Esophagus squamous epithelium (tissue), 5 donors: Measurements from ENCODE around the gene NCBP3. TPM values are rescaled to one million over a fixed set of nuclear protein-coding genes. Genes with fewer than 3 reads are reported as not detected.

Source experiments
- DNase-seq: peaks from one replicate; lab custom pipeline; 2025; lab: John Stamatoyannopoulos, UW
- H3K27ac ChIP-seq, 4 donors: fragments of 200-600 bp; sonication (generic); one replicate each; pipeline ENCODE4 v1.5.1; 2016 to 2019; ENCODE audit warnings: mild to moderate bottlenecking in 1 of 4
- H3K27me3 ChIP-seq, 4 donors: fragments of 200-600 bp; sonication (generic); 1 replicate in 3 of 4; 2 replicates in 1 of 4; pipeline versions ENCODE4 v1.5.1 to v1.6.0; 2017 to 2021; ENCODE audit warnings: antibody characterized with exemption in 1 of 4
- H3K36me3 ChIP-seq, 3 donors: fragments of 200-600 bp; sonication (generic); one replicate each; pipeline ENCODE4 v1.5.1; 2016 to 2019
- H3K4me1 ChIP-seq, 3 donors: fragments of 200-600 bp; sonication (generic); one replicate each; pipeline ENCODE4 v1.5.1; 2017 to 2019
- H3K4me3 ChIP-seq, 4 donors: fragments of 200-600 bp; sonication (generic); 1 replicate in 3 of 4; 2 replicates in 1 of 4; pipeline ENCODE4 v1.5.1; 2016 to 2019; ENCODE audit warnings: mild to moderate bottlenecking in 2 of 4, moderate library complexity in 1 of 4
- H3K9me3 ChIP-seq, 3 donors: fragments of 200-600 bp; sonication (generic); one replicate each; pipeline ENCODE4 v1.5.1; 2016 to 2019
- CTCF ChIP-seq, 6 experiments: fragments of 450-650 bp in 4 of 6; fragments of 200-600 bp in 2 of 6; sonication (generic) in 2 of 6; IDR thresholded peaks; one replicate each; pipeline ENCODE4 v1.5.1; 2016 to 2019; ENCODE audit warnings: antibody characterized with exemption in 6 of 6, mild to moderate bottlenecking in 4 of 6, moderate library complexity in 4 of 6
- POLR2A ChIP-seq, 4 donors: fragments of 450-650 bp; IDR thresholded peaks; one replicate each; pipeline ENCODE4 v1.6.1; 2017; ENCODE audit warnings: antibody characterized with exemption in 4 of 4, mild to moderate bottlenecking in 4 of 4, moderate library complexity in 3 of 4
- WGBS, 2 donors: methylation state at CpG; one replicate each; pipeline ENCODE4 v1.1.5; 2018; 5-methylcytosine and 5-hydroxymethylcytosine counted together
- intact Hi-C: fragments of 100-400 bp; cut with DNase I; formaldehyde crosslinking; loops from one replicate; pipeline ENCODE4 v1.15.0; 2022
- total RNA-seq, 4 donors: library from RNA; depleted of rRNA; stranded (reverse); fragments of >200 nt; gene quantifications; one replicate each; pipeline ENCODE4 v1.1.0, GENCODE V29; 2016
- donor health status: DM: yes; HTN: yes; CAD: no.

NCBP3 gene
- total RNA-seq, 4 donors from 2014 or later: 12.1 to 26.1 (median 17.1) TPM

- H3K9me3 ChIP-seq: no peaks in the 10 kb centered on the region
- H3K36me3 ChIP-seq: no peaks in the 10 kb centered on the region
- H3K27ac ChIP-seq: no peak overlapping the region
- intact Hi-C loops: no loop called here
- 77 to 92% methylated on average over 15 to 18 of the region's 20 CpGs for WGBS, 2 donors
- no peaks in the 10 kb centered on the region for H3K4me1 ChIP-seq
- TF ChIP-seq POLR2A (IDR thresholded peaks at IDR 0.05) (no peak), CTCF (IDR thresholded peaks at IDR 0.05) (no peak)
- peaks cover 0 to 8% (median 0%) of the 10 kb centered on the region in 4 donors for H3K27me3 ChIP-seq
- H3K4me3 ChIP-seq: no peak overlapping the region
- no peak for DNase-seq
Observed at GRCh38 chr17:3777366-3778120, 68.5 kb downstream of the NCBP3 start.

- intact Hi-C loops: no loop called here
- WGBS, 2 donors: 83 to 87% methylated on average over 2 of the region's 3 CpGs
- H3K9me3 ChIP-seq: no peaks in the 10 kb centered on the region
- H3K27ac ChIP-seq: no peak overlapping the region
- no peaks in the 10 kb centered on the region for H3K36me3 ChIP-seq
- H3K4me1 ChIP-seq: no peaks in the 10 kb centered on the region
- TF ChIP-seq POLR2A (IDR thresholded peaks at IDR 0.05): no peak
- TF ChIP-seq CTCF (IDR thresholded peaks at IDR 0.05): no peak
- H3K4me3 ChIP-seq: no peak overlapping the region
- no peak for DNase-seq
- peaks cover 0 to 14% (median 0%) of the 10 kb centered on the region in 4 donors for H3K27me3 ChIP-seq
Observed at GRCh38 chr17:3773966-3774365, 72.1 kb downstream of the NCBP3 start.

- TF ChIP-seq POLR2A (IDR thresholded peaks at IDR 0.05) (no peak), CTCF (IDR thresholded peaks at IDR 0.05) (no peak)
- H3K27ac ChIP-seq: no peak overlapping the region
- DNase-seq: no peak
- H3K9me3 ChIP-seq: no peaks in the 10 kb centered on the region
- intact Hi-C loops: no loop called here
- no peaks in the 10 kb centered on the region for H3K4me1 ChIP-seq
- no peaks in the 10 kb centered on the region for H3K36me3 ChIP-seq
- no peak overlapping the region for H3K4me3 ChIP-seq
- H3K27me3 ChIP-seq: peaks cover 0 to 14% (median 0%) of the 10 kb centered on the region in 4 donors
- 55 to 61% methylated on average over 5 of the region's 5 CpGs for whole genome bisulfite sequencing, 2 donors
Observed at GRCh38 chr17:3773511-3773910, 72.5 kb downstream of the NCBP3 start.

- Histone ChIP-seq H3K4me1 (no peaks in the 10 kb centered on the region), H3K27me3 (peaks cover 0 to 14% (median 0%) of the 10 kb centered on the region in 4 donors), H3K9me3 (no peaks in the 10 kb centered on the region), H3K27ac (no peak overlapping the region), H3K36me3 (no peaks in the 10 kb centered on the region), H3K4me3 (no peak overlapping the region)
- intact Hi-C loops: no loop called here
- TF ChIP-seq CTCF (IDR thresholded peaks at IDR 0.05): no peak
- TF ChIP-seq POLR2A (IDR thresholded peaks at IDR 0.05): no peak
- no peak for DNase-seq
- 80 to 84% methylated on average over 5 to 9 of the region's 12 CpGs for WGBS, 2 donors
Observed at GRCh38 chr17:3772764-3773163, 73.3 kb downstream of the NCBP3 start.

- WGBS, 2 donors: 51 to 57% methylated on average over 16 of the region's 16 CpGs
- no peak overlapping the region for H3K4me3 ChIP-seq
- no peaks in the 10 kb centered on the region for H3K36me3 ChIP-seq
Observed at GRCh38 chr17:3771140-3771539, 74.9 kb downstream of the NCBP3 start.

More at GRCh38 chr17:3771140-3771539, 74.9 kb downstream of the NCBP3 start:
- DNase-seq: no peak
- Histone ChIP-seq H3K4me1 (no peaks in the 10 kb centered on the region), H3K27me3 (peaks cover 0 to 14% (median 0%) of the 10 kb centered on the region in 4 donors), H3K27ac (no peak overlapping the region), H3K9me3 (no peaks in the 10 kb centered on the region)
- intact Hi-C loops: no loop called here
- TF ChIP-seq CTCF (IDR thresholded peaks at IDR 0.05) (no peak), POLR2A (IDR thresholded peaks at IDR 0.05) (no peak)
